Kidney epithelial cell (primary cell): ENCODE measurements around the gene SCTR. TPM values are rescaled to one million over a fixed set of nuclear protein-coding genes. Genes with fewer than 3 reads are reported as not detected.

Experiments
- DNase-seq: peaks from one replicate; pipeline ENCODE4 v3.0.0-alpha.2; 2010; ENCODE audit warnings: low read depth
- H3K27me3 ChIP-seq: 2 replicates; pipeline ENCODE4 v1.6.0; 2011; ENCODE audit warnings: low read length; ENCODE audit not compliant: control insufficient read depth, insufficient read depth
- H3K36me3 ChIP-seq: 2 replicates; pipeline ENCODE4 v1.5.1; 2011; ENCODE audit warnings: low read length; ENCODE audit not compliant: control insufficient read depth, insufficient read depth
- H3K4me3 ChIP-seq: 2 replicates; pipeline ENCODE4 v1.5.1; 2011; ENCODE audit warnings: low read depth, mild to moderate bottlenecking, control low read depth, low read length
- CTCF ChIP-seq: IDR thresholded peaks from 2 replicates; pipeline ENCODE4 v1.5.1; 2011; ENCODE audit warnings: mild to moderate bottlenecking, moderate library complexity, low read length, control low read depth, inconsistent platforms; ENCODE audit not compliant: insufficient read depth, poor library complexity, severe bottlenecking
- total RNA-seq: library from RNA; depleted of rRNA; stranded (reverse); fragments of >200 nt; gene quantifications from 2 replicates; pipeline ENCODE4 v1.2.3, GENCODE V29; 2015

The SCTR gene
- total RNA-seq, 1 donor from 2014 or later = not detected

- no peaks in the 10 kb centered on the region for H3K36me3 ChIP-seq
- no peaks in the 10 kb centered on the region for H3K27me3 ChIP-seq
- TF ChIP-seq CTCF = no peak
- no peak for DNase-seq
- H3K4me3 ChIP-seq = no peak overlapping the region
Measured at GRCh38 chr2:119477113-119477505, 47.2 kb downstream of the SCTR start.

GRCh38 chr2:119476301-119477112 lies 47.8 kb downstream of the SCTR start:
- no peak for DNase-seq
- H3K4me3 ChIP-seq = no peak overlapping the region
- H3K36me3 ChIP-seq = no peaks in the 10 kb centered on the region
- peak; percentile 99 for TF ChIP-seq CTCF
- H3K27me3 ChIP-seq = no peaks in the 10 kb centered on the region

- Histone ChIP-seq H3K4me3 (no peak overlapping the region), H3K27me3 (no peaks in the 10 kb centered on the region), H3K36me3 (no peaks in the 10 kb centered on the region)
- TF ChIP-seq CTCF = no peak
- no peak for DNase-seq
Measured at GRCh38 chr2:119475857-119476244, 48.4 kb downstream of the SCTR start.

- Histone ChIP-seq H3K4me3 (no peak overlapping the region), H3K27me3 (no peaks in the 10 kb centered on the region), H3K36me3 (no peaks in the 10 kb centered on the region)
- no peak for DNase-seq
- peak; percentile 16 for TF ChIP-seq CTCF
Measured at GRCh38 chr2:119475225-119475856, 48.9 kb downstream of the SCTR start.

- no peak overlapping the region for H3K4me3 ChIP-seq
Measured at GRCh38 chr2:119474371-119475224, 49.7 kb downstream of the SCTR start.

More at GRCh38 chr2:119474371-119475224, 49.7 kb downstream of the SCTR start:
- no peak for DNase-seq
- TF ChIP-seq CTCF = no peak
- Histone ChIP-seq H3K36me3 (no peaks in the 10 kb centered on the region), H3K27me3 (no peaks in the 10 kb centered on the region)
